HG03039 (cell line): Measurements from ENCODE around the gene SEMA3C.

ENCODE experiments used
- ATAC-seq: cut with Tn5 transposase; IDR thresholded peaks from one replicate; pipeline ENCODE4 v1.9.1; 2021; ENCODE audit warnings: mild to moderate bottlenecking, moderate library complexity; ENCODE audit not compliant: unreplicated experiment

The SEMA3C gene

DNA sequence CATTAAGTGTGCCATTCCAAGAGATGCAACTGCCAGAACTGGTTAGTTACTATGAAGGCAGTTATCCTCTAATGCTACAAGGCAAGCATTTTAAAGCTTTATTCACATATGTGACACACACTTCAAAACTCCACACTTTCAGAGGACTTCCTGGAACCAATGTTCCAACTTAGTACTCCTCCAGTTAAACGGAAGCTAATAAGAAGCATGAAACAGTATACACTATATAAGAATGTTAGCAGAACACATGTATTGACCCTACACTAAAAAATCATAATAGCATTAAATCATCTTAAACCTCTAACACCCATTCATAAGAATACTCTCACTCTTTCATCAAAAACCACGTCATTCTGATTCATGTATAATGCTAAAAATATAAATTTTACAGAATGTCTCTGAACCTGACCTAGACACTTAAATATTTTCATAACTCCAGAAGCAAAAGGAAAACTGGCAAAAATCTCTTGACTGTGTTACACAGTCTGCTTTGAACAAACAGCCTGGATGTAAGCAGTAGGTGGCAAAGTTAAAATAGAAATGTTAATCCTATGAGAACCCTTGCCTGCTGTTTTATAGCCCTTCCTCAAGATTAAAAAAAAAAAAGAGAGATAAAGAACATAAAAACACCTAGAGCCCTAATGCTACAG is 135.0 kb downstream of the SEMA3C start:
- no peak for ATAC-seq

DNA sequence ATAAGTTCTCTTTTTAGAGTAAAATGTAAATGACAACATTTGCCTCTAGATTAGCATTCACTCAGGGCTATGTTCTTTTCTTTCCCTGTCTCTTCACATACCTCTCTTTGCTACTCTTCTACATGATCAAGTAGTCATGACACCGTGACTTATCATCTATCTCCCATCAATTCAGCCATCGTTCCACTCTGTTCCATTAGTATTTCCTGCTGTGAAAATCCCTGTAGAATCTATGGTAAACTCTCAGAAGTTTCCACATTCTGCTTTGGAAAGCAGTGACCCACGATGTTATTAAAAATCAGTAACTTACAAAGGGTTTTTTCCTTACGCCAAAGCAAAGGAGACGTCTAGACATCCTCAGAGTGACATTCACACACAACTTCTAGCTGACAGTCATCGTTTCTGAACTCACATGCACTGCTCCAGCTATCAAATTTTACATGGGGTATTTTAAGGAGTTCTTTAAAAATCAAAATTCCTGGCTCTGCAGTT is 135.6 kb downstream of the SEMA3C start:
- no peak for ATAC-seq

DNA sequence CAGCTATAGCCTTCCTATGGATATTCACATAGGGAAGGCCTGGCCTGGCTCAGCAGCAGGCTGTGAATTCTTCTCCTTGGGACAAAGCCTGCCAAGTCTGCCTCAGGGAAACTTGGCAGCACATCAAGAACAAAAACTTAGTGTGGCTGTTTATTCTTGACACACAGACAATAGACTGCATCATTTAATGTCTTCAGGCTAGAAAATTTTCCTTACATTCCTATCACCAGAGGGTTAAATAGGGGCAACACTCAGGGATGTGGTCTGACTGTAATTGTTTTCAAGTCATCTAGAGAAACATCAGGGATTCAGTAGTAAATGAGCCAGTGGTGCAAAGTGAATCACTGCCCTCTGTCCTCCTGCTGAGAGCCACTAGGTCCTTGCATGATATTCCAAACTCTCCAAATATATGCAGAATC is 137.3 kb downstream of the SEMA3C start:
- no peak for ATAC-seq

DNA sequence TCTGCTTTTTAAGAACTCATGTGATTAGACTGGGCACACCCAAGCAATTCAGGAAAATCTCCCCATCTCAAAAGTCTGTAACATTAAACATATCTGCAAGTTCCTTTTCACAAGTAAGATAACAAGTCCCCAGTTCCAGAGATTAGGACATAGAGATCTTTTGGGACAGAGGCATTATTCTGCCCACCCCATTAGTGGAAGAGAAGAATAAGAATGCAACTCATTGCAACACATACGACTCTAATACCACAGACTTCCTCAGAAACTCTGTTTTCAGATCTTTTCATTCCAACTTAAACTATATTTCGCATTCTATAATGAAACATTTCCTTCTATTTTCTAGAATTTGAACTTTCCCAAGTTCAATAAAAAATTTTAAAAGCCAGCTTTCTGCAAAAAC is 137.7 kb downstream of the SEMA3C start:
- no peak for ATAC-seq

DNA sequence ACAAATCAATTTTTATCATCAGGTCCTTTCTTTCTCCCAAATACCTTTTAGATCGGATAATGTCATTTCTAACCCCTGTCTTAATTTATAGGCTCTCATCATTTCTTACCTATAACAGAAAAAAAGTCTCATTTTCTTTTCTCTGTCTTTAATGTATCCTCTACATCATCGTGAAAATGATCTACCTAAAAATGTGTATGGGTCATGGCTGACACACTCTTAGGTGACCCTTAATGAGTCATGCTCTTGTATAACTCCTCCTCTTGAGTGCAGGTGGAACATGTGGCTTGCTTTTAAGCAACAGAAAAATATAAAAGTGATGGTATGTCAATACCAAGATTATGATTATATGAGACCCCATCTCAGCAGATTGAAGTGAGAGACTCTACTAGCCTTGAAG is 139.4 kb downstream of the SEMA3C start:
- no peak for ATAC-seq

DNA sequence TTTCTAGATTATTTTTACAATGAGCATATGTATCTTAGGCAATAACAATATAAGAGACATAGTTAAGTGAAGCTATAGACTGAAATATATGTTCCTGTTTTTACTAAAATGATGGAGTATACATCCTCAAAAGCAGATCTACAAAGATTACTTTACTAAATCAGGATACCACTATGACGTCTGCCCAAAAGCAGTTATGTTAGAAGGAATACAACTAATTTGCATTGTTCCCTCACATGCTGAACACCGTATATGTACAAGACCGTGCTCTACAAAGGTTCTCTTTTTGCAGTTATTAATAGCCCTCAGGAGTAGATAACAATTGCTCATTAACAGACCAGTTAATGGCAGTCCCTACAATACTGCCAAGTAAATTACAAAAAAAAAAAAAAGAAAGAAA is 143.0 kb downstream of the SEMA3C start:
- no peak for ATAC-seq

DNA sequence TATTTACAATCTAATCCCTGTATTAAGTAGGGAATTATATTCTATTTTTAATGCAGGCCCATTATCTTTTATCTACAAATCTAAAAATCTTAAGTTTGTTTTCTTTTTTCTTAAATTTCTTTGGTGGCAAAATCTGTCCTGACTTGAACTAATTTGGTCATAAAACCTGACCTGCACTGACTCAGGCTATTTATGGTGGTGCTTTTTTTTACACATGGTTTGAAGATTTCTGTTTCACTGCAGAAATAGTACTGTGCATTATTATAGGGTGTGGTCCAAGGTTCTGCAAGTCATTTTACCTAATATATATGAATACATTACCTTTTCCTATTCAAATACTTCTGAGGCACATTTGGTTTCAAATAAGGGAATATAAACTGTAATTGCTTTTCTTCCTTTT is 143.4 kb downstream of the SEMA3C start:
- no peak for ATAC-seq

DNA sequence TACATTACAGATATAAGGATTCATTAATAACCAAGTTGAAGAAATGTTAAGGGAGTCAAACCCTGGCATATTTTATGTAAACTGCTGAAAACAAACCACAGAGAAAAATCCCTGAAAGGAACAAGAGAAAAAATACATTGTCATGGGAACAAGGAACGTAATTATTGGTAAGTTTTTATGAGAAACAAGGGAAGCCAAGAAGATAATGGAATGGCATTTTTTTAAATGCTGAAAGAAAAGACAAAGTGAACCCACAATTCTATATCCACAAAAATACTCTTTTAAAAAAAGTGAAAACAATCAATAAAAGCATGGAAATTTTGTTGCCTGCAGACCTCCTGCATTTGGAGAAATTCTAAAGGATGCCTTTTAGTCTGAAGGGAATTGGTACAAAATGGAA is 144.0 kb downstream of the SEMA3C start:
- ATAC-seq = no peak

DNA sequence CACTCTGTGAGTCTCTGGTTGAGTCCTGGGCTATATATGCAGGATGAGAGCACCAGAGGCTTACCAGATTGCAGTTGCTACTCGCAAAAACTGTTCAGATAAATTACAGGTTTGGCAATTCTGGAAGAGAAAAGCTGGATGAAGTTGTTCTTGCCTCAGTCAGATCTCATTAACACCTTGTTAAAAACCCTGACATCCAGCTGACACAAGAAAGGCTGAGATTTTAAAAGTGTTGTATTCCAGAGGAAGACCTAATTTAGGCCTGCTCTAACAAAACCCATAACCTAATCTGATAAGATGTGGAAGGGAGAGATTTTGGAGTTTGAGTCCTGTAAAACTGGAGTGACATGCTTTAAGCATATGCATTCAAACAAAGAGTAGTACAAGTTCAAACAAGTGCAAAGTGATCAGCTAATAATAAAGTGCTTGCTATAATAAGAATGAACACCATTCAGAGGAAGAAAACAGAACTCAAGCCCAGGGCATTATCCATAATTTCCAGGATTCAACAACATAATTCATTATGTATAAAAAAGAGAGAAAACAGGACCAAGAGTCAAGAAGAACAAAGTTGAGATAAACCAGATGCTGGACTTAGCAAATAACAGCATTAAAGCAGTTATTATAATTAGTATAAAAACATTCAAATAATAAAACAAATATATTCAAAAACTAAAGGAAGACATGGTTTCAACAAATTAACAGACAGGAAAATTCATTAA is 144.9 kb downstream of the SEMA3C start:
- no peak for ATAC-seq

DNA sequence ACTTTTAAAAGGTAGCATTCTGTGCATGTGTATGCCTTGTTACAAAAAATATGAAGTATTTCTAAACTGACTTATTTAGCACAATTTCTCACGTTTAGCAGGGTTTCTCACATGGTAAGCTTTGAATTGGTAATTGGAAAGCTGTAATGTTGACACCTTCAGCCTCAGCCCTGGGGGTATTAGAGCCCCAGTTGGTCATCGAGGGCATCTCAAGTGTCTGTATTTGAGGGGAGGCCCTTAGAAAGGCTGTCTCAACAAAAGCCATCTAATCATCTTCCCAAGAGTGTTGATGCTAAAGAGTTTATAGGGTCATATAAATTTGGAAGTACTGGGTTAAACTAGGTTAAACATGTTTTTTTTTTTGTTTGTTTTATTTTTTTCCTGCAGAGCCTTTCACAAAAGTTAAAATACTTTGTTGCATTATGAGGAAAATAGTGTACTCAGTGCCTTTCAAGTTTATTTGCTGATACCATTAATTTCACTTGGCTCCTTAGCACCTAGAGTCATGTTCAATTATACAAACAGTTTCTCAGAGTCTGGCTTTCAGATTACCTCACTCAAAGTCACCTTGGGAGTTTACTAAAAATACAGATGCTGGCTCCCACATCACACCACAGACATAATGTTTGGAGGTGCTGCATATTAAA is 146.4 kb downstream of the SEMA3C start:
- no peak for ATAC-seq

DNA sequence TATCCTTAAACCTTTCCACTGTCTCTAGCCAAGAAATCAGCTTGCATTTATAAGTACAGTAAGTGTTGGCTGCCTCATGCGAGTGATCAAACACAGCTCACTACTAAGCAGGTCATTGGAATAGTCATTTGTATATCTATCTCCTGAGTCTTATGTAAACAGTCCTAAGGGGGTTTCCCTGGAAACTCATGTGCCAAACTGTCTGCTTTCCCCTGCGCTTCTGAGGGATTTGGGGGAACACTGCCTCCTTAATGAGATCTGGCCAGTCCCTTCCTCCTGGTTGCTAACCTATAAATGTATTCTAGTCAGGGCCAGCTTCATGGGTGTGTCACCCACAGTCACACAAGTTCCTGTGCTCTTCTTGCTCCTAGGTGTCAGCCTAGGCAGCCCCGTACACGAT is 147.3 kb downstream of the SEMA3C start:
- ATAC-seq = no peak

DNA sequence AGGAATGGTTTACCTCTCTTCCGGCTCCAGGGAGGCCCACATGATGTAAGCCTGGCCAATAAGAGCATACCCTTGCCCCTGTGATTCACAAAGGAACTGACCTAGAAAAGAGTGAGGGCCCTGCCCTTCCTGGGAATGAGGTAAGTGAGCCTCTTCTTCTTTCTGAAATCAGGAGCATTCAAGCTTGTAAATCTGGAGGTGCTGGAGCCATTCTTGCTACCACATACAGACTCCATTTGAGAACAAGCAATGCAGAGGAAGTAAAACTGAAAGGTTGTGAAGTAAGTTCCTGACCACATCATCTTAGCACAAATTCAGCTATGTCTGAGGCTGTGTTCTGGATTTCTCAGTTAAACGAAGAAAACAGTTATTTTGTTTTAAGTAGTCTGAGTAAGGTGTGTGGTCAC is 148.2 kb downstream of the SEMA3C start:
- ATAC-seq = peak; percentile 89

DNA sequence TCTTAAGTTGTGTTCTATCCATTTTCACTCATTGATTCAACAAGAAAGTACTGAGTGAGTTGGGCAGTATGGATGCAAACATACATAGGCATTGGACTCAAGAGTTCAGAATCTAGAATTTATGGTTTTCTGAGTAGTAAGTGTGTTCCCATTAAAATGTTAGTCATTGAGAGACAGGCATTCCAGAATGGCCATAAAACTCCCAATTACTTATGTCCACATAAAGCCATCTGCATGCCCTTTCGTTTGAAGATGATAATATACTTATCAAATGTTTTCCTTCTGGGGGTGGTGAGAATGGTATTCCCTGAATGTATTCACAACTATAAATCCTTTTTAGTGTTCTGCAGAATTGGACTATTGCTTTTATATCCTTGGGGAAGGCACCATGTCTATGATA is 148.8 kb downstream of the SEMA3C start:
- no peak for ATAC-seq

DNA sequence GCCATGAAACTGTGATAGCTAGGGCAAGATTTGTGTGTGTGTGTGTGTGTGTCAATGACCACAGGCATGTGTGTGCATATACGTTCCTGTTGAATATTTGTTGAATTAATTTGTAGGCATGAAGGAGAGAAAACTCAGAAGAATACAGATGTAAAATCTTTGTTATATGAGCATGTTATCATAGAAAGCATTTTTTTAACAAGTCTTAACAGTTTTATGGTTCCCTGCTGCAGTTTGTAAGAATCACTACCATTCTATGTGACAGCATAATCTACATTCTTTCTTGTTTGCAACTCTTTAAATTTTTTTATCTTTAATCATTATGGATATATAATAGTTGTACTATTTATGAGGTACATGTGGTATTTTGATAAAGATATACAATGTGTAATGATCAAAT is 150.1 kb downstream of the SEMA3C start:
- no peak for ATAC-seq

DNA sequence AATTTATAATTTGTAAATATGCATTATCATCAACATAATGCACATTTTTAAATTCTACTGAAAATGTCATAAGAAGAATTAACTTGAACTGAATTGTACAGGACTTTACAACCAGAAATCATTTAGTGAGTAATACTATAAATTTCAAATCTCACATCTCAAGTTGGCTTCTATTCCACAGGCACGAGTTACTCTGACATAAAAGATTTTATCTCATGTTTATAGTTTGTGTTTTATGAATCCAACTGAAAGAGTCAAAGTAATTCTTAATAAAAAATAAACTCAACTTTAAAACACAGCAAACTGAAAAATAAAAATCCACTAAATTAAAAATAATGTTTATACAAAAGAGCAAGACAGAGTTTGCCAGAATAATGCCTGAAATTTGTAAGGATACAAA is 151.2 kb downstream of the SEMA3C start:
- no peak for ATAC-seq

DNA sequence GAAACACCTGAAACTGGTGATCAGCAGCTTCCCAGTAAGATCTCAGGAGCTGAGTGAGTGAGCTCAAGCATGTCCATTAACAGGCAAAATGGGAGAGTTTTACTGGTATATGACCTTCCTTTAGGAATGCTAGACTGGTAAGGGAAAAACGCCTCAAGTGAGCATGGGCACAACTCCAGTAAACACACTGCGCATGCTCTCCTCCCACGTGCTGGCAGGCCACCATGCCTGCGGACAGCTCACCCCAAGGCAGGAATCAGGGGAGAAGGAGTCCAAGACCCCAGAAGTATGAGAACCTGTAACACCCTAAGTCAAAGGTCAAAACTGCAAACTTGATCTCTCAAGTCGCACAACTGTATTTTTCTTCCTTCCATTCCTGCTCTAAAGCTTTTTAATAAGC is 152.1 kb downstream of the SEMA3C start:
- ATAC-seq = no peak

DNA sequence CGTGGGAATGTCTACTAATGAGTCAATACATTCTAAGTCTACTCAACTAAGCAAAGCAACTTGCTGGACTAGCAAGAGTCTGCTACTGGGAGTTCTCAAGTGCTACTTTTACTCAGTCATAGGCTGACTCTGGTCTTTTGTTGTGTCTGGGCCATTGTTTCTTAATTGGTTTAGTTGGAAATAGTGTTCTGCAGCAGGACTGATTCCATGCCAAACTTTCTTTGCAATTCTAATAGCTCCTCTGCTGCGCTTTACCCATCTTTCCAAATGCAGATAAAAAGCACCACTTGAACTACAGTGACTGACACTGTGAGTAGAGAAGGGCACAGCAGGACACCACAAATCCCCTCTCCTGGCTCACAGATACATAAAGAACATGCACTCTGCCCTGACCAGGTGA is 154.7 kb downstream of the SEMA3C start:
- no peak for ATAC-seq

DNA sequence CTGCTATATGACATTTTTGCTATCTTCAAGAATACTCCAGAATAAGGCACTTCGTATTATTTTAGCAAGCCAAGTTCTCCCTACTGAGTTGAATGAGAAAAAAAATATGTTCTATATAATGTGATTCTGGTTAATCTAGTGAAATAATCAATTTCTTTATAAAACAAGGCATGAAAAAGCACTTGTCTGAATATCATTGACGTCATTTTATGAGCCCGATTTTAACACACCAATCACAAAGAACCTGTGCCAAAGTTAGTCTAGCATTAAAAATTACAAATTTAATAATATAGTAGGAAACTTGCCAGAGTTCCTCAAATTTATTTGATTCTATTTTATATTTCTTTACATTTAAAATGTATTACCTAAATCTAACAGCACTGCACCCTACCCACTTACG is 155.1 kb downstream of the SEMA3C start:
- no peak for ATAC-seq

DNA sequence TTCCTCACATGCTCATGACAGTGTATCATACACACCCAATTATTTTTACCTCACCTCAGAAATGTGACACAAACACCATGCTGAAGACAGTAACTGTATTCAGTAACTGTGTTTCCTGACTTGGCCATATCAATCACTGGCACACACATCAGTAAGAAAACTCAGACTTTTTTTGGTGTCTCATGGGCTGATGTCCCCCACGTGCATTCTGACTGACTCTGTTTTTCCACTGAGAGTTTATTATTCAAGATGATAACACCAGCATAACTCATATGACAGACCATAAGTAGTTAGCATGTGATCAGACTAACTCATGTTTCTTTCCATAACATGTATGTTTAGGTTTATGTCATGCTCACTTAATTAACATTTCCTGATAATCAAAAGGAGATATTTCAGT is 155.6 kb downstream of the SEMA3C start:
- no peak for ATAC-seq

DNA sequence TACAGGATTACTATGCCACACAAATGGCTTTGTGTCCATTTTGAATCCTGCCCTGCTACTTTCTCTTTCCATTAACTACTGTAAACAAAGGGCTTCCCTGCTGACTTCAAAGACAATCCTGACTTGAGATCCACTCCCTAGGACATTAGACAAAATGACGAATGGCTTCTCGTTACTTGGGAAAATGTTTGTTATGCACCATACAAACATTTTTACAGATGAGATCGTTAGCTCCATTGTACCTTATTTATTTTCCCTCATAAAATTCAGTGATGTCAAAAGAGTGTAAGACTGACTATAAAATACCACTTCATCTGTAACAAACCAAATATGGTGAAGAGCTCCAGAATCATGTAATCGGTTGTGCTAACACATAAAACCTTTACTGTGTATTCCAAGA is 158.6 kb downstream of the SEMA3C start:
- no peak for ATAC-seq

DNA sequence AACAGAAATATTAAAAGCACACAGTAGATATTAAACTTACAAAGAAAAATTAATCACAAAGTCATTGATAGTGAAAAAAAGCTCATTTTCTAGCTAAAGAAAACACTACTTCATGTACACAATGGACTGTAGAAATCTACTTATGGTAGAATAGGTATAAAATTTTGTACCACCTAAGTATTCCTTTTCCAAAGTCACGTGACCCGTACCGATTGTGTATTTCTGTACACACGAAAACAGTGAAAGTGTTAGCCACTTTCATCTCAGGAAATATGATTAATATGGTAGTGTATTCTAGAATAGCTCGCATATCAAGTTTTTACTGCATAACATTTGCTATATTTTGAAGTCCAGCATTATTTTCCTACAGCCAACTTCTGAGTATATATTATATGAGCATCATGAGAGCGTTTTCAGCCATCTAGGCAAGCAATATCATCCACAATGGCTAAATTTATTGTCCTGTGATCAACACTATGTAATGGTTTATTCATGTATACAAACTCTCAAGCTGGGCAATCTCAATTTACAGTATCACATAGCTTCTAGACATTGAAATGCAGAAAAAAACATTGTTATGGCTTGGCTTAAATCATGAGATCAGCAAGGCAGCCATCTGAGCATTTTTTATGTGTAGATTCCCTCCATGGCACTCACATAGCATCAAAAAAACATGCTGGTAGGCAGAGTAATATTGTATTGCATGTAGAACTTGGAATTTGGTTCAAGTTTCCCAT is 165.7 kb downstream of the SEMA3C start:
- ATAC-seq = no peak

DNA sequence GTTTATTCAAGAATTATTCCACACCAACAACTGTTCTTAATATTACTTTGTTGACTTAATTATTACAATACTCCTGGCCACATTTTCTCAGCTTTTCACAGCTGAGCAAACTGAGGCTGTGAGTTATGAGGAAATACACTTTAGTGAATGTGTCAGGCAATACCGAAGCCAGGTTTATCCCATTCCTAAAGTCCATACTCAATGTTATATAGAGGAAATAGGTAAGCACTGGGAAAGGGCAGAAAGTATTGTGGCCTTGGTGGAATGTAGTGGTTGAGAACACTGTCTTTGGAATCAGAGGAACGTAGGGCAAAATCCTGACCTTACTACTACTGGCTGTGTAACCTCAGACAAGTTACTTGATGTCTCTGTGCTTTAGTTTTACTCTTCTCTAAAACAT is 169.6 kb downstream of the SEMA3C start:
- no peak for ATAC-seq
